ENCODE measurements around the gene OGFOD3.
"Not testable (repeated sequence)": the region's sequence is repeated elsewhere in the genome, so short reads cannot be mapped to it uniquely, and the experiment has no call there.

Gene OGFOD3

GRCh38 chr17:82349287-82349701 is 69.1 kb downstream of the OGFOD3 start:
- no peaks in the 10 kb centered on the region for H3K36me3 ChIP-seq (ENCODE audit: insufficient read depth, low read length)
- no peaks in the 10 kb centered on the region for H3K4me1 ChIP-seq (ENCODE audit: control insufficient read depth, insufficient read depth, low read length)

GRCh38 chr17:82348866-82349265 is 69.5 kb downstream of the OGFOD3 start:
- Histone ChIP-seq H3K9ac (ENCODE audit: low read depth, low read length) (no peak overlapping the region), H3K36me3 (ENCODE audit: insufficient read depth, low read length) (no peaks in the 10 kb centered on the region), H3K4me1 (ENCODE audit: control insufficient read depth, insufficient read depth, low read length) (no peaks in the 10 kb centered on the region), H3K27me3 (ENCODE audit: control insufficient read depth, insufficient read depth, low read length) (peaks cover 3% of the 10 kb centered on the region), H3K4me2 (ENCODE audit: low read length) (no peak overlapping the region), H3K4me3 (ENCODE audit: low read length) (no peak overlapping the region), H3K9me3 (replicated peaks; ENCODE audit: low read length) (no peaks in the 10 kb centered on the region)

More at GRCh38 chr17:82349287-82349701, 69.1 kb downstream of the OGFOD3 start:
- H3K27me3 ChIP-seq (ENCODE audit: control insufficient read depth, insufficient read depth, low read length), result peaks cover 3% of the 10 kb centered on the region
- no peak overlapping the region for H3K4me2 ChIP-seq (ENCODE audit: low read length)
- H3K9me3 ChIP-seq (replicated peaks; ENCODE audit: low read length), result no peaks in the 10 kb centered on the region
- no peak overlapping the region for H3K4me3 ChIP-seq (ENCODE audit: low read length)
- no peak overlapping the region for H3K9ac ChIP-seq (ENCODE audit: low read depth, low read length)

- Histone ChIP-seq H3K4me1 (ENCODE audit: control insufficient read depth, insufficient read depth, low read length) (no peaks in the 10 kb centered on the region), H3K27me3 (ENCODE audit: control insufficient read depth, insufficient read depth, low read length) (peaks cover 3% of the 10 kb centered on the region), H3K9me3 (replicated peaks; ENCODE audit: low read length) (no peaks in the 10 kb centered on the region), H3K4me2 (ENCODE audit: low read length) (no peak overlapping the region), H3K36me3 (ENCODE audit: insufficient read depth, low read length) (no peaks in the 10 kb centered on the region), H3K4me3 (ENCODE audit: low read length) (no peak overlapping the region), H3K9ac (ENCODE audit: low read depth, low read length) (no peak overlapping the region)
Observed at GRCh38 chr17:82348434-82348833, 70.0 kb downstream of the OGFOD3 start.

GRCh38 chr17:82347994-82348393 is 70.4 kb downstream of the OGFOD3 start:
- H3K9ac ChIP-seq (ENCODE audit: low read depth, low read length); H3K4me1 ChIP-seq (ENCODE audit: control insufficient read depth, insufficient read depth, low read length); H3K27me3 ChIP-seq (ENCODE audit: control insufficient read depth, insufficient read depth, low read length); H3K4me3 ChIP-seq (ENCODE audit: low read length); H3K36me3 ChIP-seq (ENCODE audit: insufficient read depth, low read length); H3K9me3 ChIP-seq (replicated peaks; ENCODE audit: low read length); H3K4me2 ChIP-seq (ENCODE audit: low read length): not testable (repeated sequence)

GRCh38 chr17:82346342-82347300 is 71.8 kb downstream of the OGFOD3 start:
- no peaks in the 10 kb centered on the region for H3K9me3 ChIP-seq (replicated peaks; ENCODE audit: low read length)
- H3K27me3 ChIP-seq (ENCODE audit: control insufficient read depth, insufficient read depth, low read length), result peaks cover 3% of the 10 kb centered on the region
- H3K9ac ChIP-seq (ENCODE audit: low read depth, low read length), result no peak overlapping the region
- no peak overlapping the region for H3K4me3 ChIP-seq (ENCODE audit: low read length)
- H3K36me3 ChIP-seq (ENCODE audit: insufficient read depth, low read length), result no peaks in the 10 kb centered on the region
- no peak overlapping the region for H3K4me2 ChIP-seq (ENCODE audit: low read length)
- H3K4me1 ChIP-seq (ENCODE audit: control insufficient read depth, insufficient read depth, low read length), result no peaks in the 10 kb centered on the region

GRCh38 chr17:82345151-82345976 is 73.0 kb downstream of the OGFOD3 start:
- Histone ChIP-seq H3K4me2 (ENCODE audit: low read length) (no peak overlapping the region), H3K9me3 (replicated peaks; ENCODE audit: low read length) (no peaks in the 10 kb centered on the region), H3K9ac (ENCODE audit: low read depth, low read length) (no peak overlapping the region), H3K4me1 (ENCODE audit: control insufficient read depth, insufficient read depth, low read length) (no peaks in the 10 kb centered on the region), H3K4me3 (ENCODE audit: low read length) (no peak overlapping the region), H3K27me3 (ENCODE audit: control insufficient read depth, insufficient read depth, low read length) (peaks cover 3% of the 10 kb centered on the region), H3K36me3 (ENCODE audit: insufficient read depth, low read length) (no peaks in the 10 kb centered on the region)

- no peaks in the 10 kb centered on the region for H3K36me3 ChIP-seq (ENCODE audit: insufficient read depth, low read length)
- no peak overlapping the region for H3K4me3 ChIP-seq (ENCODE audit: low read length)
- H3K4me1 ChIP-seq (ENCODE audit: control insufficient read depth, insufficient read depth, low read length), result peaks cover 4% of the 10 kb centered on the region
- peaks cover 3% of the 10 kb centered on the region for H3K27me3 ChIP-seq (ENCODE audit: control insufficient read depth, insufficient read depth, low read length)
- no peak overlapping the region for H3K9ac ChIP-seq (ENCODE audit: low read depth, low read length)
- no peaks in the 10 kb centered on the region for H3K9me3 ChIP-seq (replicated peaks; ENCODE audit: low read length)
- H3K4me2 ChIP-seq (ENCODE audit: low read length), result no peak overlapping the region
Observed at GRCh38 chr17:82344175-82344907, 74.0 kb downstream of the OGFOD3 start.

GRCh38 chr17:82343560-82343959 is 74.8 kb downstream of the OGFOD3 start:
- Histone ChIP-seq H3K9me3 (replicated peaks; ENCODE audit: low read length) (no peaks in the 10 kb centered on the region), H3K4me2 (ENCODE audit: low read length) (no peak overlapping the region), H3K9ac (ENCODE audit: low read depth, low read length) (no peak overlapping the region), H3K27me3 (ENCODE audit: control insufficient read depth, insufficient read depth, low read length) (peaks cover under 1% of the 10 kb centered on the region), H3K4me3 (ENCODE audit: low read length) (no peak overlapping the region), H3K4me1 (ENCODE audit: control insufficient read depth, insufficient read depth, low read length) (peaks cover 11% of the 10 kb centered on the region), H3K36me3 (ENCODE audit: insufficient read depth, low read length) (no peaks in the 10 kb centered on the region)

GRCh38 chr17:82342361-82343079 is 75.9 kb downstream of the OGFOD3 start:
- H3K4me2 ChIP-seq (ENCODE audit: low read length), result no peak overlapping the region
- H3K27me3 ChIP-seq (ENCODE audit: control insufficient read depth, insufficient read depth, low read length), result no peaks in the 10 kb centered on the region
- H3K36me3 ChIP-seq (ENCODE audit: insufficient read depth, low read length), result no peaks in the 10 kb centered on the region
- peaks cover 17% of the 10 kb centered on the region for H3K4me1 ChIP-seq (ENCODE audit: control insufficient read depth, insufficient read depth, low read length)
- H3K4me3 ChIP-seq (ENCODE audit: low read length), result no peak overlapping the region
- no peak overlapping the region for H3K9ac ChIP-seq (ENCODE audit: low read depth, low read length)
- no peaks in the 10 kb centered on the region for H3K9me3 ChIP-seq (replicated peaks; ENCODE audit: low read length)

- H3K9me3 ChIP-seq (replicated peaks; ENCODE audit: low read length), result no peaks in the 10 kb centered on the region
- H3K4me2 ChIP-seq (ENCODE audit: low read length), result peak overlapping the region; percentile 81
- no peaks in the 10 kb centered on the region for H3K27me3 ChIP-seq (ENCODE audit: control insufficient read depth, insufficient read depth, low read length)
- H3K9ac ChIP-seq (ENCODE audit: low read depth, low read length), result peak overlapping the region; percentile 23
- no peaks in the 10 kb centered on the region for H3K36me3 ChIP-seq (ENCODE audit: insufficient read depth, low read length)
- peak overlapping the region; percentile 57 for H3K4me3 ChIP-seq (ENCODE audit: low read length)
- H3K4me1 ChIP-seq (ENCODE audit: control insufficient read depth, insufficient read depth, low read length), result peaks cover 23% of the 10 kb centered on the region
Observed at GRCh38 chr17:82339634-82340580, 78.5 kb downstream of the OGFOD3 start.

All from skeletal muscle satellite cell (primary cell).